BJ (cell line): ENCODE data around the gene LYL1. TPM values are rescaled to one million over a fixed set of nuclear protein-coding genes. Genes with fewer than 3 reads are reported as not detected.
A peak's percentile ranks its signal among the peaks of the same experiment; 100 is the strongest.

Experiments used
- CTCF ChIA-PET: fragments of 350-600 bp; formaldehyde crosslinking; extraction: SDS; loops from one replicate; lab custom pipeline; 2021; ENCODE audit warnings: antibody characterized with exemption, inconsistent platforms; lab: Yijun Ruan, JAX
- POLR2A ChIA-PET: fragments of 300-600 bp; sonication (Branson Sonifier 250); formaldehyde crosslinking; extraction: SDS; loops from one replicate; lab custom pipeline; 2021; ENCODE audit warnings: antibody characterized with exemption; lab: Charles Lee
- DNase-seq: peaks from one replicate; pipeline ENCODE4 v3.0.0-alpha.2; 2011; ENCODE audit warnings: low read depth
- H3K27me3 ChIP-seq: 2 replicates; pipeline ENCODE4 v1.6.0; 2011; ENCODE audit warnings: low read length; ENCODE audit not compliant: control insufficient read depth, insufficient read depth
- H3K36me3 ChIP-seq: 2 replicates; pipeline ENCODE4 v1.5.1; 2011; ENCODE audit warnings: low read length; ENCODE audit not compliant: control insufficient read depth, insufficient read depth
- H3K4me3 ChIP-seq: 2 replicates; pipeline ENCODE4 v1.5.1; 2011; ENCODE audit warnings: low read depth, mild to moderate bottlenecking, control low read depth, low read length
- CTCF ChIP-seq: IDR thresholded peaks from 2 replicates; pipeline ENCODE4 v1.5.1; 2011; ENCODE audit warnings: low read depth, mild to moderate bottlenecking, control low read depth, inconsistent platforms, low read length, moderate library complexity; ENCODE audit not compliant: insufficient read depth
- polyA plus RNA-seq: library from polyadenylated mRNA; depleted of rRNA; stranded (reverse); fragments of >200 nt; gene quantifications from 2 replicates; pipeline ENCODE4 v1.2.3, GENCODE V29; 2011

The LYL1 gene
- polyA plus RNA-seq, 1 experiment = 0.29 TPM

GRCh38 chr19:13118424-13119193 is 16.0 kb upstream of the LYL1 start:
- H3K36me3 ChIP-seq = peaks cover 6% of the 10 kb centered on the region

GRCh38 chr19:13117772-13118423 is 15.2 kb upstream of the LYL1 start, which contains the start of gene NACC1:
TSS of gene NACC1 (plus strand) at chr19:13118264. CDS start at chr19:13135208, 16,944 bp downstream.
- Histone ChIP-seq H3K4me3 (peak within 1 kb of the TSS; percentile 99), H3K36me3 (peaks cover 5% of the 10 kb centered on the region), H3K27me3 (no peaks in the 10 kb centered on the region)
- ChIA-PET POLR2A (no interaction called here), CTCF (interaction anchor here (0.6 to 1.5 kb wide), 9 partner anchors 13 to 152 kb away, joined by 3 to 7 read pairs (median 4); partner anchors contain the start of genes IER2 and STX10)
- no peak for TF ChIP-seq CTCF
- DNase-seq = no peak

More at GRCh38 chr19:13118424-13119193, 16.0 kb upstream of the LYL1 start:
- POLR2A ChIA-PET = interaction anchor here (1.0 kb wide), 1 partner anchor 9 kb away, joined by 7 read pairs; no protein-coding TSS in a partner anchor
- H3K4me3 ChIP-seq = peak overlapping the region; percentile 98
- CTCF ChIA-PET = interaction anchor here (0.7 to 2.3 kb wide), 9 partner anchors 12 to 153 kb away, joined by 3 to 10 read pairs (median 5); partner anchors contain the start of genes IER2 and STX10
- no peak for TF ChIP-seq CTCF
- no peaks in the 10 kb centered on the region for H3K27me3 ChIP-seq
- no peak for DNase-seq

- peaks cover 8% of the 10 kb centered on the region for H3K36me3 ChIP-seq
- peak overlapping the region; percentile 99 for H3K4me3 ChIP-seq
- no peak for TF ChIP-seq CTCF
- DNase-seq = no peak
- ChIA-PET CTCF (interaction anchor here (0.6 to 1.5 kb wide), 7 partner anchors 14 to 151 kb away, joined by 3 to 7 read pairs (median 3); partner anchors contain the start of genes IER2 and STX10), POLR2A (no interaction called here)
- H3K27me3 ChIP-seq = no peaks in the 10 kb centered on the region
Observed at GRCh38 chr19:13117176-13117771, 14.6 kb upstream of the LYL1 start.

DNA sequence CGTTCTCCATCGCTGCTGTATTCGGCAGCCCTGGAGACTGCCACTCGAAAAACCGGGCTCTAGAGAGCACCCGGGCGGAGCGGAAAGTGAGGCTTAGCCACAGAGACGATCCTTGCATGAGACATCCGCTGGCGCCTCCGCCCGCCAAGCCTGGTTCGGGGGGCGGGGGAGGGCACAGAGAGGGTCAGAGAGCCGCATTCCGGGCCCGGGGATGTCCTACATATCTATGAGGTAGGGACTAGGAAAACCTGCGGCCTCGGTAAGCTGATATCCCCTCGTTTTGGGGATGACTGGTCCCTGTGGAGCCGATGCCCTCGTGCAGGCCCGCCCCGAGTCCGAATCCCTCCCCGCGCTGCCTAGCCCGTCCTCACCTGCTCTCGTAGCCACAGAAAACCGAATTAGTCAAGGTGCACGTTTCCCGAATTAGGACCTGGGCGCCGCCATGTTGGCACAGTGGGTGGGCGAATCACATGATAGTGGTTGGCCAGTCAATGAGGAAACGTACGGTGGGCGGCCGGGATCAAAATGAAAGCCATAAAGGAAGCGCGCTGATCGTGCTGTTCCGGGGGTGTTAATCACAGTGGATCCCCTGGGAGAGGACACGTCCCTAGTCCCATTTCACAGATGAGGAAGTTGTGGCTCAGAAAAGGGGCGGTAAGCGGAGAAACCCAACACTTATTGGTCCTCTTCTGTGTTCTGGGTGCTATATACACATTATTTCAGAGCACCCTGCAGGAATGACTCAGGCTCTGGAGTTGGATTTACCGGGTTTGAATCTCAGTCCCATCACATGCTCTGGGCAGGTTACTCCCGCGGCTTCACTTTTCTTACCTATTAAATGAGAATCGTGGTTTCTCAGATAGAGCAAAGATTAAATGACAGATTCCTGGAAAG is 13.9 kb upstream of the LYL1 start, which contains the start of gene TRMT1:
TSS of gene TRMT1 (minus strand) at position 459 of the 894 bp plus-strand sequence. CDS start at position 118, 341 bp downstream.
- TF ChIP-seq CTCF = no peak
- no peaks in the 10 kb centered on the region for H3K27me3 ChIP-seq
- ChIA-PET POLR2A (no interaction called here), CTCF (interaction anchor here (1.0 to 2.2 kb wide), 4 partner anchors 34 to 151 kb away, joined by 3 to 6 read pairs (median 4); no protein-coding TSS in a partner anchor)
- H3K36me3 ChIP-seq = peaks cover 7% of the 10 kb centered on the region
- peak within 1 kb of the TSS; percentile 99 for H3K4me3 ChIP-seq
- DNase-seq = no peak
